Dermis lymphatic vessel endothelial cell (primary cell): Measurements from ENCODE around the gene HOXD11. TPM values are rescaled to one million over a fixed set of nuclear protein-coding genes. Genes with fewer than 3 reads are reported as not detected.

Source experiments
- total RNA-seq: library from RNA; depleted of rRNA; stranded (reverse); fragments of >200 nt; gene quantifications from 2 replicates; pipeline ENCODE4 v1.2.1, GENCODE V29; 2014

HOXD11 gene
- 0.11 TPM in 1 of 2 replicates, not detected in the other for total RNA-seq

DNA sequence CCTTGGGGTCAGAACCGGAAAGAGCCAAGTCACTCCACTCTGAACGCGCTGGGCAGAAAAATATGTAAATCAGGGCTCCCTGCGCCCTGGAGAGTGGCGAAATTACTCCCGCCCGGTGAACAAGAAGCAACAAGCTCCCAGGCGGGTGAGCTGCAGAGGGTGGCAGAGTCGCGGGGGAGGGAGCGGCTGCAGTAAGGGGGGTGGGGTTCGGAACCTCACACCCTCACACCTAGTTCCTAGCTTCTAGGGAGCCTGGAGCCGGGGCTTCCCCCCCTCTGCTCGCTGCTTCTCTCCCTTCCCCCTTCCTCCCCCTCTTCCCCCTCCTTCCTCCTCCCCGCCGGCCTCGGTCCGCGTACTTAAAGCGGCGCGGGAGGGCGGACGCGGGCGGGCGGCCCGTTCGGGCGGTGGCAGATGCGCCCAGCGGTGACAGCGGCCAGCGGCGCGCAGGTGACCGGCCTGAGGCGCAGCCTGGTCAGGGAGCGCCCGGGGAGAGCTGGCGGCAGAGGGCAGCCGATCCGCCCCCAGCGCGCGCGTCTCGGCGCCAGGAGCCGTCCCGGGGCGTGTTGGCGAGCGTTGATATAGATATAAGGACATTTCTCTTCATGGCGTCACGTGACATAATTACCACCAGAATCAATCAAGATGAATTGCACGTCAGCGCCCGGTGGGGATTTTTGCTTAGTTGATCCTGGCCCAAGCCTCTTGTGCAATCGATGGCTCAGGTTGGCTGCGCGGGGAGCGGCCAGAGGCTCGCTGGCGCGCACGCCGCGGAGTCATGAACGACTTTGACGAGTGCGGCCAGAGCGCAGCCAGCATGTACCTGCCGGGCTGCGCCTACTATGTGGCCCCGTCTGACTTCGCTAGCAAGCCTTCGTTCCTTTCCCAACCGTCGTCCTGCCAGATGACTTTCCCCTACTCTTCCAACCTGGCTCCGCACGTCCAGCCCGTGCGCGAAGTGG is at the start of gene HOXD11:
HOXD11 (plus strand) TSS at position 700 of the 959 bp plus-strand sequence; CDS start at position 776, 76 bp downstream.

DNA sequence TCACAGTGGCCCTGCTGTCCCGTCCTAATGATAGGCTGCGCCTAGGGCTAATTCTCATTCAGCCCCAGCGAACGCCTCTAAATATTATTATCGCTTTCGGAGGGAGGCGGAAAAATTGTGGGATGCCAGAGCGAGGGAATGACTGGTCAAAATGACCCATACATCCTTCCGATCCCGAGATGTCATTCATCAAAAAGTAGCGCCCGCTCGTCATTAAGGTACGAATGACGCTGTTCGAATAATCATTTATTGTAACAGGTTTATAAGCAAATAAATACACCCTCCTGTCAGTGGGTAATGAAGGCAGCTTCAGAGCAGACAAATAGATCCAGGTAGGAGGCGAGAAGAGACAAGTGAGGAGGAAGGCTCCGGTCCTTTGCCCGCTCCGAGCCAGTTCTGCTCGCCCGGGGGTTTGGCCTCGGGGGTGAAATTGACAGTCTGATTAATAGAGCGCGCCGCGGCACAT is 23.3 kb upstream of the HOXD11 start, which contains the start of gene EVX2:
EVX2 (minus strand) TSS at position 167 of the 466 bp plus-strand sequence. CDS start 186 bp downstream, outside the sequence.

DNA sequence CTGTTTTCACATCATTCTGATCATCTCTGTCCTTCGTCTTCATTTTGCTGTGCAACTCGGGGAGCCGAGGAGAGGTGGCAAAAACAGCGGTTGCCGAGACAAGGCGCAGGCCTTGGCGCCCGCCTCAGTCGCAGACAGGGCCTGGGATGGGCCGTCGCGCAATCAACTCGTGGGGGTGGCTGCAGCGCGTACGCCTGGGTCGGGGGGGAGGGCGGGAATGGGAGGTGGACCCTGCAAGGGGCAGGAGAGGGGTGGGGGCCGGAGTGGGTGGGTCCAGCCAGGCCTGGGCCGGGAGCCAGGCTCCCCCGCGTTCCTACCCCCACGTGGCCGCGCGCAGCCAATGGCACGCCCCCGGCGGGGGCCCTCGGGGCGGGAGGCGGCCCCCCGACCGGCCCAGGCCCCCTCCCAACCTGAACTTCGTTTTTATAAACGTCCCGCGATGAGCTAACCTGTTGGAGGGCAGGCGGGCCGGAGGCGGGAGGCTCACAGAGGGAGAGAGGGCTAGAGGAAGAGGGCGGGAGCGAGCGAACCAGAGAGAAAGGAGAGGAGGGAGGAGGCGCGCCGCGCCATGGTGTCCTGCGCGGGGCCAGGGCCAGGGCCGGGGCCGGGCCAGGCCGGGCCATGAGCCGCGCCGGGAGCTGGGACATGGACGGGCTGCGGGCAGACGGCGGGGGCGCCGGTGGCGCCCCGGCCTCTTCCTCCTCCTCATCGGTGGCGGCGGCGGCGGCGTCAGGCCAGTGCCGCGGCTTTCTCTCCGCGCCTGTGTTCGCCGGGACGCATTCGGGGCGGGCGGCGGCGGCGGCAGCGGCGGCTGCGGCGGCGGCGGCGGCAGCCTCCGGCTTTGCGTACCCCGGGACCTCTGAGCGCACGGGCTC is 14.6 kb upstream of the HOXD11 start, which contains the start of gene HOXD13:
HOXD13 (plus strand) TSS at position 452 of the 875 bp plus-strand sequence; CDS start at position 622, 170 bp downstream.

DNA sequence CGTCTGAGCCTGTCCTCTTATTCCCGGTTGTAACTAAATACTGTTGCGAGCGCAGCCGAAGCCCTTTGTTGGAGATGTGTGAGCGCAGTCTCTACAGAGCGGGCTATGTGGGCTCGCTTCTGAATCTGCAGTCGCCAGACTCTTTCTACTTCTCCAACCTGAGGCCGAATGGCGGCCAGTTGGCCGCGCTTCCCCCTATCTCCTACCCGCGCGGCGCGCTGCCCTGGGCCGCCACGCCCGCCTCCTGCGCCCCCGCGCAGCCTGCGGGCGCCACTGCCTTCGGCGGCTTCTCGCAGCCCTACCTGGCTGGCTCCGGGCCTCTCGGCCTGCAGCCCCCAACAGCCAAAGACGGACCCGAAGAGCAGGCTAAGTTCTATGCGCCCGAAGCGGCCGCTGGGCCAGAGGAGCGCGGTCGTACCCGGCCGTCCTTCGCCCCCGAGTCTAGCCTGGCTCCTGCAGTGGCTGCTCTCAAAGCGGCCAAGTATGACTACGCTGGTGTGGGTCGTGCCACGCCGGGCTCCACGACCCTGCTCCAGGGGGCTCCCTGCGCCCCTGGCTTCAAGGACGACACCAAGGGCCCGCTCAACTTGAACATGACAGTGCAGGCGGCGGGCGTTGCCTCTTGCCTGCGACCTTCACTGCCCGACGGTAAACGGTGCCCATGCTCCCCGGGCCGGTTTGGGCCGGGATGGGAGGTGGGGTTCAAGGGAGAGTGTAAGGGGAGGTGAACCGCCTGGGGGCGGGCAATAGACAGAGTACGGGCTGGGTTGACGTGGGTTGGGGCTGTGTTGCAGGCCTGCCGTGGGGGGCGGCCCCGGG is 7.1 kb upstream of the HOXD11 start, which contains the start of gene HOXD12:
HOXD12 (plus strand) TSS at position 68 of the 819 bp plus-strand sequence; CDS start at position 75, 7 bp downstream.

DNA sequence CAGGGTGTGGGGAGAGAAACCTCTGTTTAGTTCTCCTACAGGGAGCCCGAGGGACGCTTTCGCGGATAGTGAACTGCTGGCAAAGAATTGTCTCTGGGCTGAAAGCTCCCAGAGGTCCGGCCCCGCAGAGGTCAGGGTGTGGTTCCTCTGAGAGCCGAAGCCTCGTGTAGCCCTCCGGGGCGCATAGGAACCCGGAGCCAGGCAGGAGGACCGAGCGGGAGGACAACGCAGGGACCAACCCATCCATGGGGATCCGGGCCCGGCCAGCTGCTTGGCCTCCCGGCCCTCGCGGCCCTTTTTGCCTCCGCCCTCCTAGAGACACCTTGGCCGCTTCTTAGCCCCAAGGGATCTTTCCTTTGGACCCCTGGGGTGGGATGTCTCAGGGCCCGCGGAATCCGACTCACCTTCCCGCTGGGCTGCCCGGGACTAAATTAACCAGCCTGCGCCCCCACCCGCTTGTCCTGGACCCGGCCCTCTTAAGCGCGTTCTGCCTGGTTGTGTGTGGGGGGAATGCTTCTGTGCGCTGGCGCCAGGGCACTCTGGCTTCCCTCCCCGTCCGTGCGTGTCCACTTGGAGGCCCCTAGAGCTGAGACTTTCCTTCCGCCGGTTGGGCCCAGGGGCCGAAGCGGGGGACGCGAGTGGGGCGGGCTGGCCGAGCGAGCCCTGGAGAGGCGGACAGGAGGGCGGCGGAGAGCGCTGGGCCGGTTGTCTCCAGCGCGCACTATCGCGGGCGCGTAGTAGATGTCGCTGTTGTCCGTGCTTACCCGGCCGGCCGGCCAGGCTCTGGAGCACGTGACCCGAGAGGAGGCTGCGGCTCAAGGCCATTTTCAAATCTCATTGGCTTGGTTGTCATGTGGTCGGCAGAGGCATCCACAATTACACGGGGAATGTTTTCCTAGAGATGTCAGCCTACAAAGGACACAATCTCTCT is 9.1 kb downstream of the HOXD11 start, which contains the start of gene HOXD10:
HOXD10 (plus strand) TSS at position 896 of the 931 bp plus-strand sequence. CDS start 56 bp downstream, outside the sequence.

DNA sequence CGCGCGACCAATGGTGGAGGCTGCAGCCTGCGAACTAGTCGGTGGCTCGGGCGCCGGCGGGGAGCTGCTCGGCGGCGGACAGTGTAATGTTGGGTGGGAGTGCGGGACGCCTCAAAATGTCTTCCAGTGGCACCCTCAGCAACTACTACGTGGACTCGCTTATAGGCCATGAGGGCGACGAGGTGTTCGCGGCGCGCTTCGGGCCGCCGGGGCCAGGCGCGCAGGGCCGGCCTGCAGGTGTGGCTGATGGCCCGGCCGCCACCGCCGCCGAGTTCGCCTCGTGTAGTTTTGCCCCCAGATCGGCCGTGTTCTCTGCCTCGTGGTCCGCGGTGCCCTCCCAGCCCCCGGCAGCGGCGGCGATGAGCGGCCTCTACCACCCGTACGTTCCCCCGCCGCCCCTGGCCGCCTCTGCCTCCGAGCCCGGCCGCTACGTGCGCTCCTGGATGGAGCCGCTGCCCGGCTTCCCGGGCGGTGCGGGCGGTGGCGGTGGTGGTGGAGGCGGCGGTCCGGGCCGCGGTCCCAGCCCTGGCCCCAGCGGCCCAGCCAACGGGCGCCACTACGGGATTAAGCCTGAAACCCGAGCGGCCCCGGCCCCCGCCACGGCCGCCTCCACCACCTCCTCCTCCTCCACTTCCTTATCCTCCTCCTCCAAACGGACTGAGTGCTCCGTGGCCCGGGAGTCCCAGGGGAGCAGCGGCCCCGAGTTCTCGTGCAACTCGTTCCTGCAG is 15.8 kb downstream of the HOXD11 start, which contains the start of gene HOXD9:
HOXD9 (plus strand) TSS at position 37 of the 728 bp plus-strand sequence; CDS start at position 87, 50 bp downstream.

DNA sequence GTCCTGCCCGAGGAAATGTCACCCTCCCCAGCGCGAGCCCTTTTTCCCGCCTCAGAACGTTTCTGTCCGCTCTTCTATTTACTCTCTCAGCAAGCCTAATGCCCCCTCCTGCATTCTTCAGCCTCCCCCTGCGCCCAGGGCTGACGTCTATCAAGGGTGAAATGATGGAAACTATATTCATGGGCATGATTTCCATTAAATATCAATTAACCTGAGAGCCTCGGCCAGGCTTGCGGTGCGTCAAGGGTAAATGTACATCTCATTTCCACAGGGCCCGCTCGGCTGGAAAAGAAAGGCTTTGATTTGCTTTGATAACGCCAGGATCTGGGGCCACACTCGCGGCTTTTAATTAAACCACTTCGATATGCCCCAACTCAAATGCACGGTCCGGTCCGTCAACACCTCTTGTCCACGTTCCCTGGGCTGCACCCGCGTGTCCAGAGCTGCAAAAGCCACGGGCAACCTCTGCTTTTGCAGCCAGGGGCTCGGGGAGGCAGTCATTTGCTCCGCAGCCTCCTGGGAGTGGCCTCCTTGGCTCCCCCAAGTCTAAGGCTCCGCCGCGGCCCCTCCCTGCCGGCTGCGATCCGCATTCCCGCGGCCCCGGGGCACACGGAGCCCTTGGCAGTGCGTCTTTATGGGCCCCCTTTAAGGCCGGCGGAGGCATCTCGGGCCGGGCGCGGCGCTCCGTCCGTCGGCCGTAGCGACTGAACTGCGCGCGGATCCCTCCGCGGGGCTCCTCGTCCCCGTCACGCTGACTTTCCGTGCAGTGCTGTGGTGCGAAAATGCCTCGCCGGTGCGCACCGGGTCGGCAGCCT is 22.1 kb downstream of the HOXD11 start, which contains the start of gene HOXD8:
HOXD8 (plus strand) TSS at position 724 of the 815 bp plus-strand sequence. CDS start 662 bp downstream, outside the sequence.

DNA sequence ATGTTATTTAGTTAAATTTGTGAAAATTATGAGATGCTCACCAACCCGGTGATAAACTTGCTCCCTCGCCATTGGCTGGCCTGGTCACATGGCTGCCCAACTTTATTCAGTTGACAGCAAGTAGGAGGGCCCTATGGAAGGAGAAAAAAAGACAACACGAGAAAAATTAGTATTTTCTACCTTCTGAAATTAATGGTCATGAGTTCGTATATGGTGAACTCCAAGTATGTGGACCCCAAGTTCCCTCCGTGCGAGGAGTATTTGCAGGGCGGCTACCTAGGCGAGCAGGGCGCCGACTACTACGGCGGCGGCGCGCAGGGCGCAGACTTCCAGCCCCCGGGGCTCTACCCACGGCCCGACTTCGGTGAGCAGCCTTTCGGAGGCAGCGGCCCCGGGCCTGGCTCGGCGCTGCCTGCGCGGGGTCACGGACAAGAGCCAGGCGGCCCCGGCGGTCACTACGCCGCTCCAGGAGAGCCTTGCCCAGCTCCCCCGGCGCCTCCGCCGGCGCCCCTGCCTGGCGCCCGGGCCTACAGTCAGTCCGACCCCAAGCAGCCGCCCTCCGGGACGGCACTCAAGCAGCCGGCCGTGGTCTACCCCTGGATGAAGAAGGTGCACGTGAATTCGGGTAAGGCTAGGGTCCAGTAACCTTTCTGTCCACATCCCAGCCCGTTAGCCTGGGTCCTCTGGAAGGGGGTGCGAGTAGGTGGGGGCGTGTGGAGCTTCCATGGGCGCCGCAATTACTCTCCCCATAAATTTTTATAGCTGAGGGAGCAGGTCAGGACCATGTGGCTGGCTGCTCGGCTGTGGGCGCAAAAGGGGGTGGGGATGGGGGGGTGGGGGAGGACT is 44.6 kb downstream of the HOXD11 start, which contains the start of gene HOXD4:
HOXD4 (plus strand) TSS at position 109 of the 846 bp plus-strand sequence; CDS start at position 193, 84 bp downstream.

DNA sequence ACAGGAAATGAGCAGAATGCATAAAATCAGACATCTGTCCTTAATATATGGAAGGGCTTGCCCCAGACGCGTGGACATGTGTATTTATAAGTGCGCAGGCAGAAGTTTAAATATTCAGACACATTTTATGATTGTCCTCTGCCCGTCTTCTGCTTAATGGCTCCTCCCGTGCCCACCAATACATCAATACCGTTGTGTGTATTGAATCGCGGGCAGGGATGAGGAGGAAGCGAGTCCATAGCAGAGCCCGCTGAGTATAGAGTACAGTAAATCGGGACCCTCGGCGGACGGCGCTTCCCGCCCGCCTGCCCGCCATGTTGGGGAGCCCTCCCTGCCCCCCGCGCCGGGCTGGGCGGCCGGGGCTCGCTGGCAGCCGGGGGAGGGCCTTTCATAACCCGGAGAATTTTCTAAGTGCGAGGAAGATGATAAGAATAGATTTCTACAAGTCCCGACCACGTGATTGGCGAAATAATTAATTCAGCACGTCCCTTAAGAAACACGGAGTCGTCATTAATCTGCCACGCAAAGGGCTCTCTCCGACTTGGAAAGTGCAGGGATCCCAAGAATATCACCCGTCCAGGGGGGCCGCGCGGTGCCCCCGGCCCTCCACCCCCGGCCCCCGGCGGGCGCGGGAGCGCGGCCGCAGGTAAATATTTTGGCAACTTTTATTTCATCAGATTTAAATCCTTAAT is 49.9 kb downstream of the HOXD11 start, which contains the start of gene HOXD3:
HOXD3 (plus strand) TSS at position 501 of the 692 bp plus-strand sequence. CDS start 11,808 bp downstream, outside the sequence.

Other genes with a start within 250 kb of the HOXD11 start
- 5.8 and 6.9 TPM in 2 replicates for gene LNPK, start 105.0 kb upstream of the HOXD11 start, total RNA-seq
- gene EVX2, start 23.3 kb upstream of the HOXD11 start, total RNA-seq, result not detected in 2 replicates
- gene HOXD13, start 14.6 kb upstream of the HOXD11 start, total RNA-seq, result under 0.01 TPM in 1 of 2 replicates, not detected in the other
- not detected in 2 replicates for gene HOXD12, start 7.5 kb upstream of the HOXD11 start, total RNA-seq
- gene HOXD10, start 9.5 kb downstream of the HOXD11 start, total RNA-seq, result 8.2 and 32.9 TPM in 2 replicates
- 17.0 and 33.7 TPM in 2 replicates for gene HOXD9, start 15.4 kb downstream of the HOXD11 start, total RNA-seq
- 23.8 and 44.3 TPM in 2 replicates for gene HOXD8, start 22.4 kb downstream of the HOXD11 start, total RNA-seq
- gene HOXD4, start 44.3 kb downstream of the HOXD11 start, total RNA-seq, result 3.5 and 6.3 TPM in 2 replicates
- gene HOXD3, start 50.0 kb downstream of the HOXD11 start, total RNA-seq, result 9.1 and 18.2 TPM in 2 replicates
- gene HOXD1, start 81.4 kb downstream of the HOXD11 start, total RNA-seq, result 5.9 and 10.0 TPM in 2 replicates
- 28.0 and 28.5 TPM in 2 replicates for gene MTX2, start 162.2 kb downstream of the HOXD11 start, total RNA-seq